Stimulated activated naive CD8-positive, alpha-beta T cell treated with anti-CD3 and anti-CD28 coated beads, Interleukin-15, amount 100 ng/mL, for 72 hours (primary cell): Measurements from ENCODE around the gene FAM209A.
A peak's percentile ranks its signal among the peaks of the same experiment; 100 is the strongest.
"Not testable (repeated sequence)": the region's sequence is repeated elsewhere in the genome, so short reads cannot be mapped to it uniquely, and the experiment has no call there.

Experiments
- ATAC-seq: fragments of 150-1000 bp; cut with Tn5 transposase; 2 replicates; pipeline ENCODE4 v1.10.0; 2021; ENCODE audit warnings: mild to moderate bottlenecking, moderate library complexity
- DNase-seq, 2 donors: peaks; one replicate each; pipeline ENCODE4 v3.0.0; 2021 to 2022
- H3K27ac Mint-ChIP-seq, 2 donors: one replicate each; pipeline ENCODE4 v1.8.0; 2022; ENCODE audit warnings: mild to moderate bottlenecking in 2 of 2, mixed read lengths in 2 of 2, moderate library complexity in 2 of 2
- H3K27me3 Mint-ChIP-seq: one replicate; pipeline ENCODE4 v1.8.0; 2022; ENCODE audit warnings: mixed read lengths
- H3K4me1 Mint-ChIP-seq: one replicate; pipeline ENCODE4 v1.8.0; 2022; ENCODE audit warnings: mild to moderate bottlenecking, mixed read lengths
- H3K4me3 Mint-ChIP-seq, 2 donors: one replicate each; pipeline ENCODE4 v1.8.0; 2022; ENCODE audit warnings: mild to moderate bottlenecking in 2 of 2, mixed read lengths in 2 of 2, moderate library complexity in 1 of 2
- H3K9me3 Mint-ChIP-seq, 2 donors: one replicate each; pipeline ENCODE4 v1.8.0; 2022; ENCODE audit warnings: mixed read lengths in 2 of 2

The FAM209A gene

DNA sequence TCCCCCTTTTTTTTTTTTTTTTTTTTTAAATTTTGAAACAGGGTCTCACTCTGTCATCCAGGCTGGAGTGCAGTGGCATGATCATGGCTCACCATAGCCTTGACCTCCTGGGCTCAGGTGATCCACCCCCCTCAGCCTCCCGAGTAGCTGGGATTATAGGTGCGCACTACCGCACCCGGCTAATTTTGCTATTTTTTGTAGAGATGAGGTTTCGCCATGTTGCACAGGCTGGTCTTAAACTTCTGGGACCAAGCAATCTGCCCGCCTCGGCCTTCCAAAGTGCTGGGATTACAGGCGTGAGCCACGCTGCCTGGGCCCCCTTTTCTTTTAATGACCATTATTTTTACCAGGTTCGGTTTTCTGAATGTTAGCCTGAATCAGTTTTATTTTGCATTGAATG is 5.0 kb upstream of the FAM209A start:
- Mint-ChIP-seq H3K4me1 (no peaks in the 10 kb centered on the region), H3K27ac (no peak overlapping the region), H3K27me3 (no peaks in the 10 kb centered on the region), H3K9me3 (peaks cover 5 to 22% of the 10 kb centered on the region in 2 donors), H3K4me3 (no peak overlapping the region)
- no peak for DNase-seq
- ATAC-seq: no peak

DNA sequence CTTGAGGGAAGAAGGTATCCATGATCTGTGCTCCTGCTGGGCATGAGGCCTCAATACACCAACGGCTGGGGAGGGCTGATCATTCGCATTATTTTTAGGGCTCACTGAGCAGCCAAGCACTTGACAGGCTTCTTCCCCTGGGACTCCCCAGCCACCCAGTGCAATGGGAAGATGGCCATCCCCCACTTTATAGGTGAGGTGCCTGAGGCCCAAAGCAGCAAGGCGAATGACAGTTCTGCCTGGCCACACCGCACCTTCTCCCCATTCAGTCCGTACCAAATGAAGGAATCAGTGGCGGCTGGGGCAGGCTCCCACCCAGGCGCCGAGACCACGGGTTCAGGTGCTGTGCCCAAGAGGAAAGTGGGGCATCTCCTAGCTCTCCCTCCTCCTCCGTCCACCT is 4.4 kb upstream of the FAM209A start:
- Mint-ChIP-seq H3K4me3 (no peak overlapping the region), H3K27me3 (no peaks in the 10 kb centered on the region), H3K27ac (no peak overlapping the region), H3K9me3 (peaks cover 5 to 22% of the 10 kb centered on the region in 2 donors), H3K4me1 (no peaks in the 10 kb centered on the region)
- ATAC-seq: no peak
- no peak for DNase-seq

DNA sequence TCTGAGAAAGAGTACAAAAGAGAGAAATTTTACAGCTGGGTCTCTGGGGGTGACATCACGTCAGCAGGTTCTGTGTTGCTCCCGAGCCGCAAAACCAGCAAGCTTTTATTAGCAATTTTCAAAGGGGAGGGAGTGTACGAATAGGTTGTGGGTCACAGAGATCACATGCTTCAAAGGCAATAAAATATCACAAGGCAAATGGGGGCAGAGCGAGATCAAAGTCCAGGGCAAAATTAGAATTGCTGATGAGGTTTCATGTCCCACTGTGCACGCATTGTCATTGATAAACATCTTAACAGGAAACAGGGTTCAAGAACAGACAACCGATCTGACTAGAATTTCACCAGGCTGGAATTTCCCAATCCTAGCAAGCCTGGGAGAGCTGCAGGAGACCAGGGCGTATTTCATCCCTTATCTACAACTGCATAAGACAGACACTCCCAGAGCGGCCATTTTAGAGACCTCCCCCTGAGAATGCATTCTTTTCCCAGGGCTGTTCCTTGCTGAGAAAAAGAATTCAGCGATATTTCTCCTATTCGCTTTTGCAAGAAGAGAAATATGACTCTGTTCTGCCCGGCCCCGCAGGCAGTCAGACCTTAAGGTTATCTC is 3.7 kb upstream of the FAM209A start:
- not testable (repeated sequence) for ATAC-seq, H3K4me3 Mint-ChIP-seq, H3K4me1 Mint-ChIP-seq, DNase-seq, H3K27ac Mint-ChIP-seq, H3K27me3 Mint-ChIP-seq
- H3K9me3 Mint-ChIP-seq: peaks cover 5 to 22% of the 10 kb centered on the region in 2 donors

DNA sequence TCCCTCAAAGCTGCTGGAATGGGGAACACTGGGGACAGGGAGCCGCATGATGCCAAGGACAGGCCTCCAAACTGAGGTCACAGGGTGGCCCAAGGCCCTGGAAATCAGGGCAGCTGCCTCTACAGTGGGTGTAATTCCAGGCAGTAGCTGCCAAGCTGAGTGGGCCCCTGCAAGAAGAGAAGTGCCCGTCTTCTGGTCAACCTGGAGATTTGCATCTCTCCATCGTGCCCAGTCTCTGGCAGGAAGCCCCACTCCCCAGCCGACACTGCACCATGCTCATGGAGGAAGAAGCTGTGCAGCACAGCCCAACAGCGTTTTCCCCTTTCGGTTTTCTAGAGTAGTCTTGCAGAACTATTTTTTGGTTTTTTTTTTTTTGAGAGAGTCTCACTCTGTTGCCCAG is 2.2 kb upstream of the FAM209A start:
- ATAC-seq: no peak
- no peaks in the 10 kb centered on the region for H3K4me1 Mint-ChIP-seq
- no peak for DNase-seq
- no peak overlapping the region for H3K27ac Mint-ChIP-seq
- H3K27me3 Mint-ChIP-seq: no peaks in the 10 kb centered on the region
- peaks cover 5 to 22% of the 10 kb centered on the region in 2 donors for H3K9me3 Mint-ChIP-seq
- H3K4me3 Mint-ChIP-seq: no peak overlapping the region

DNA sequence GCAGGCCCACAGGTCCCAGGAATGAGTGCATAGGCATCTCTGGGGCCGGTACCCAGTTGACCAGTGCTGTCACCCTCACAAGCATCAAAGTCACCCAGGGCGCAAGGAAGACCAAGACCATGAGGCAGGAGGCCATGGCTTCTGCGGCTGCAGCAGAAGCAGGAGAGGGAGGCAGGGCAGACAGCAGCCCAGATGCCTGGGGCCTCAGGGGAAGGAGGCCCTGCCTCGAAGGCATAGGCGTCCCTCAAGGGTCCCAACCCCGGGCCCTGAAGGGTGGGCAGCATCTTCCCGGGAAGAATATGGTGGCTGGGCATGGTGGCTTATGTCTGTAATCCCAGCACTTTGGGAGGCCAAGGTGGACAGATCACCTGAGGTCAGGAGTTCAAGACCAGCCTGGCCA is 3.0 kb downstream of the FAM209A start:
- ATAC-seq: no peak
- H3K27ac Mint-ChIP-seq: no peak overlapping the region
- H3K4me1 Mint-ChIP-seq: no peaks in the 10 kb centered on the region
- H3K9me3 Mint-ChIP-seq: no peaks in the 10 kb centered on the region
- no peaks in the 10 kb centered on the region for H3K27me3 Mint-ChIP-seq
- no peak for DNase-seq
- H3K4me3 Mint-ChIP-seq: no peak overlapping the region

DNA sequence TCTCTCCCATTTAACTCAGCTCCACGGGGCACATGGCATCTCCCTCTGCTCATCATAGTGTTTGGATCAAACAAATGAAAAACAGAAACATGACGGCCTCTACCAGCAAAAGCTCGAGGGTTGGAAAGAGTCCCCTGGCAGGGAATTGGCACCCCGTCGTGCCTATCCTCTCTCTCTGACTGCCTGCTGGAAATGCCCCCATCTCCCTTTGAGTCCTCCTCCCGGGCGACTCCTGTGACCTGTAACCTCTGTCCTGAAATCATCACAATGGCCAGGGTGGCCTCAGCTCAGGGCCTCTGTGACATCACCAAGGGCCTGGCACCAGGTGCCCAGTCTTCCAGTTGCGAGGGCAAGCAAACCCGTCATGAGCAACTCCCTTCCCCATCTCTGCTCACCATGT is 8.4 kb downstream of the FAM209A start, which contains the start of gene FAM209B:
Gene FAM209B (plus strand): TSS at position 301 of the 400 bp plus-strand sequence. CDS start 96 bp downstream, at position 397.
- H3K9me3 Mint-ChIP-seq, H3K4me3 Mint-ChIP-seq, H3K4me1 Mint-ChIP-seq, H3K27me3 Mint-ChIP-seq, DNase-seq, ATAC-seq: not testable (repeated sequence)
- peak within 1 kb of the TSS in 1 of 2 donors; percentile 54 for H3K27ac Mint-ChIP-seq

DNA sequence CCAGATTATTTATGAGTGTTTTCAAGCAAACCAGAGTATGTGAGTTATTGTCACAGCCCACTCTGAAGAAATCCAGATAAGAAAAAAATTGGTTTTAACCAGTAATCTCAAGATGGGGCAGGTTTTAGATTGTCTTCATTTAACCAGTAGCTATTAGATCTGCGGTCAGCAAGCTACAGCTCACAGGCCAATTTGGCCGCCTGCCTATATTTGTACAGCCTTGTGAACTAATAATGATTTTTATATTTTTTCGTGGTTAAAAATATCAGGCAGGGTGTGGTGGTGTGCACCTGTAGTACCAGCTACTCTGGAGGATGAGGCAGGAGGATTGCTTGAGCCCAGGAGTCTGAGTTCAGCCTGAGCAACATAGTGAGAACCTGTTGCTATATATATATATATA is 13.5 kb downstream of the FAM209A start:
- ATAC-seq (no peak), DNase-seq (no peak)
- H3K4me3 Mint-ChIP-seq: no peak overlapping the region
- H3K9me3 Mint-ChIP-seq: no peaks in the 10 kb centered on the region
- H3K27me3 Mint-ChIP-seq: no peaks in the 10 kb centered on the region
- H3K27ac Mint-ChIP-seq: no peak overlapping the region
- H3K4me1 Mint-ChIP-seq: no peaks in the 10 kb centered on the region

DNA sequence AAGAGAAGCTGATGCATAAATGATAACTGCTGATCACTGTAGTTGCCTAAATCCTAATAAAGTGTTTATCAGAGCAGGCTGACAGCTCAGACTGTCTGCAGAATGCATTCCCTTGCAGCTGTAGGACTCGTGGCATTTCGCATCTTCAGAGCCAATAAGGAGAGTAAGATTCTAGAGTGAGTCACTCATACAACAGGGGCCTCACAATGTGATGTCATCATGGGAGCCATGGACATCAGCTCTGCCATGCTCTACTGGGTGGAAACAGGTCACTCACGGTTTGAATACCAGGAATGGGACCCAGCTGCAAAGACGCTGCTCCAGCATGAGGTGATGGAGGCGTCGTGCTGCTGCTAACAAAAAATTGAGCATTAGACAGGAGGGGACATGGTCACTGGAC is 15.9 kb downstream of the FAM209A start:
- ATAC-seq (no peak), DNase-seq (no peak)
- H3K4me3 Mint-ChIP-seq: no peak overlapping the region
- no peaks in the 10 kb centered on the region for H3K27me3 Mint-ChIP-seq
- H3K4me1 Mint-ChIP-seq: no peaks in the 10 kb centered on the region
- H3K27ac Mint-ChIP-seq: no peak overlapping the region
- no peaks in the 10 kb centered on the region for H3K9me3 Mint-ChIP-seq

DNA sequence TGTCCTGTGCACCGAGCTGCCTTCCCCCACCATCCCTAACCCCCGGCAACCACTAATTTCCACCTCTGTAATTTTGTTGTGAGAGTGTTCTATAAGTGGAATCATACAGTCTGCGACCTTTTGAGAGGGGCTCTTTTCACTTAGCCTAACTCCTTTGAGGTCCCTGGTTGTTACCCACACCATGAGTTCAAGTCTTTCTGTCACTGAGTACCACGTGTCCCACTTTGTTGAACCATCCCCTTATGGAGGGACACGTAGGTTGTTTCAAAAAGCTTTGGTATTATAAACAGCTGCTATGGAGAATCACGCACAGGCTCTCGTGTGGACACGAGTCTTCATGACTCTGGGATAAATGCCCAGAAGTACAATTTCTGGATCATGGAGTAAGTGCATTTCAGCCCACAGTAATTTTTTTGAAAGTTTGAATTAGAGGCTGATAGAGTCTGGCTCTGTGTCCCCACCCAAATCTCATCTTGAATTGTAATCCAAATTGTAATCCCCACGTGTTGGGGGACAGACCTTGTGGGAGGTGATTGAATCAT is 18.0 kb downstream of the FAM209A start:
- Mint-ChIP-seq H3K4me1 (no peaks in the 10 kb centered on the region), H3K27ac (no peak overlapping the region), H3K27me3 (no peaks in the 10 kb centered on the region), H3K4me3 (no peak overlapping the region), H3K9me3 (no peaks in the 10 kb centered on the region)
- DNase-seq (no peak), ATAC-seq (no peak)

DNA sequence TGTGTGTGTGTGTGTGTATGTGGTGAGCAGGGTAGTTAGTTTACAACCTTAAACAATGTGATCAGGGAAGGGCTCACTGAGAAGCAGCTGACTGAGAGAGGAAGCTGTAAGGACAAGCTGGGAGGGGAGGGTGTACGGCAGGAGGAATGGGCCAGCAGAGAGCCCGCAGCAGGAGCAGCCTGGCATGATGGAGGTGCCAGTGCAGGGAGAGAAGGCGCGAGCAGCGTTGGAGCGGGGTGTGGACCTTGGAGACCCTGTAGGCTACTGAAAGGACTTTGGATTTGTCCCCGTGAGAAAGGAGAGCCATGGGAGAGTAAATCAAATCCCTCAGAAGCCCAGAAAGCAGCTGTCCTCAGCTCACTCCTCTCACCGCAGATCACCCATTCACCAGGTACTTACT is 27.0 kb downstream of the FAM209A start:
- Mint-ChIP-seq H3K4me1 (peaks cover 8% of the 10 kb centered on the region), H3K27ac (no peak overlapping the region), H3K9me3 (no peaks in the 10 kb centered on the region), H3K27me3 (no peaks in the 10 kb centered on the region), H3K4me3 (no peak overlapping the region)
- DNase-seq: no peak
- ATAC-seq: no peak

DNA sequence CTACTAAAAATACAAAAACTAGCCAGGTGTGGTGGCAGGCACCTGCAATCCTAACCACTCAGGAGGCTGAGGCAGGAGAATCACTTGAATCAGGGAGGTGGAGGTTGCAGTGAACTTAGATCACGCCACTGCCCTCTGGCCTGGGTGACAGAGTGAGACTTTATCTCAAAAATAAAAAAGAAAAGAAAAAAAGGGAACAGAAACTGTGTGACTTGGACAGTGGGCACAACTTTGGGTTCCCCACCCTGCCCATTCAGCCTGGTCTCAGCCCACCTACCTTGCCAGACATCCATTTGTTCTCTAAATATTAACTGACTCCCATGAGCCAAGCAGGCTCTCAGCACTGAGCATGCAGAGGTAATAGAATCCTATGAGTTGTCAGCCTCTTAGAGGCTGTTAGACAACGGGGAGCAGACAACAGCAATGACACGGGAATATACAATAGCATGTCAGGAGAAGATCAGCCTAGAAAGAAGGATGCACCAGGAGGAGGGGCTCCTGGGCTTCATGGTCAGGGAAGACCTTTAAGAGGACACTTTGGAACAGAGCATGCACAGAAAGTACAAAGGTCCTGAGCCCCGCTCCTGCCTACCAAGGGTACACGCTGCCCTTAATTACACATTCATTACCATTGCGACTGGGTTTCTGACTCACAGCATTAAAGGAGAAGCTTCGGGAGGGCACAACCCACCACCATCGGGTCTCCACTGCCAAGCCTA is 28.5 kb downstream of the FAM209A start:
- Mint-ChIP-seq H3K27ac (no peak overlapping the region), H3K4me3 (no peak overlapping the region), H3K4me1 (peaks cover 8% of the 10 kb centered on the region), H3K9me3 (no peaks in the 10 kb centered on the region), H3K27me3 (no peaks in the 10 kb centered on the region)
- no peak for DNase-seq
- ATAC-seq: no peak

DNA sequence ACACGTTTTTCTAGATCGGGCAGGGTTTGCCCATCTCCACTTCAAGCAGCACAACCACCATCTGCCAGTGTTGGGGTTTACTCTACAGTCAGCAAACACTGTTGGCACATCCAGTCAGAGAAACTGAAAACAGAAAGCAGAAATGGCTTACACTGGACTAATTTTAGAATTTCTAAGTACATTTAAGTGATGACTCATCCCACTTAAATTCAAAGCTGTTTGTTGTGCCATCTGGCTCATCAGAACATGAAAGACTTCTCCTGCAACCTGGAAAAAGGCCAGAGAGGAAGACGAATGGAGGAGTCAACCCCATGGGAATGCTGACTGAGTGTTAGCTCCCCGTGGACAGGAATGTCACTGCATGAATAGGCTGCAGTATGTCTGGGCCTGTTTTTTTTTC is 30.3 kb downstream of the FAM209A start:
- no peaks in the 10 kb centered on the region for H3K27me3 Mint-ChIP-seq
- H3K4me3 Mint-ChIP-seq: no peak overlapping the region
- H3K9me3 Mint-ChIP-seq: no peaks in the 10 kb centered on the region
- DNase-seq (peak in 1 of 2 donors; percentile 9), ATAC-seq (peak; percentile 73)
- H3K27ac Mint-ChIP-seq: no peak overlapping the region
- peaks cover 8% of the 10 kb centered on the region for H3K4me1 Mint-ChIP-seq

DNA sequence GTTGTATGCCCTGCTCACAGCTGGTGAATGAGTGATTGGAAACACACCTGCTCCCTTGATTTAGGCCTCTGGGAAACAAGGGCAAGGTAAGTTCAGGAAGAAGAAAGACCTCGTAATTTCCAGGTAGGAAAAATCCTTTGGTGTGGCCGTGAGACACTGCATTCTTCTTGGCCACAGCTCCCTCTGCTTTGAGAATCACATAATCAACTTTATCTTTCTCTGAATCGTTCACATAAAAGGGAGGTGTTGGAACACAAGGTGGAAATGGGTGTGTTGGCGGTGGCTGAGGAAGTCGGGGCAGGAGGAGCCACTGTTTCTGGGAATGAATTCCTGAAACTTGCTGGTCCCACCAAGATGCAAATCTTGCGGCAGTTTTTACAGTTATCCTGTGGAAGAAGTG is 34.4 kb downstream of the FAM209A start:
- H3K9me3 Mint-ChIP-seq: no peaks in the 10 kb centered on the region
- peak overlapping the region in 1 of 2 donors; percentile 54 for H3K27ac Mint-ChIP-seq
- no peak for DNase-seq
- no peak overlapping the region for H3K4me3 Mint-ChIP-seq
- no peaks in the 10 kb centered on the region for H3K27me3 Mint-ChIP-seq
- peaks cover 8% of the 10 kb centered on the region for H3K4me1 Mint-ChIP-seq
- ATAC-seq: no peak

DNA sequence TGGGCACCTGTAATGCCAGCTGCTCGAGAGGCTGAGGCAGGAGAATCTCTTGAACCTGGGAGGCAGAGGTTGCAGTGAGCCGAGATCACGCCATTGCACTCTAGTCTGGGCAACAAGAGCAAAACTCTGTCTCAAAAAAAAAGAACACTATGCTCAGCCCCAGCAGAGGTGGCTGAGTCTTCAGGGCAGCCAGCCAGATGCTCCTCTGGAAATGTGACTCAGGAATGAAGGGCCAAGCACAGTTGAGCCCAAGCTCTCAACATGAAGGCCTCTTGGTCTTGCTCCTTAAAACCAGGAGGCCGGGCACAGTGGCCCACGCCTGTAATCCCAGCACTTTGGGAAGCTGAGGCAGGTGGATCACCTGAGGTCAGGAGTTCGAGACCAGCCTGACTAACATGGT is 40.0 kb downstream of the FAM209A start:
- H3K4me3 Mint-ChIP-seq, H3K9me3 Mint-ChIP-seq, ATAC-seq, H3K4me1 Mint-ChIP-seq, DNase-seq, H3K27me3 Mint-ChIP-seq, H3K27ac Mint-ChIP-seq: not testable (repeated sequence)

DNA sequence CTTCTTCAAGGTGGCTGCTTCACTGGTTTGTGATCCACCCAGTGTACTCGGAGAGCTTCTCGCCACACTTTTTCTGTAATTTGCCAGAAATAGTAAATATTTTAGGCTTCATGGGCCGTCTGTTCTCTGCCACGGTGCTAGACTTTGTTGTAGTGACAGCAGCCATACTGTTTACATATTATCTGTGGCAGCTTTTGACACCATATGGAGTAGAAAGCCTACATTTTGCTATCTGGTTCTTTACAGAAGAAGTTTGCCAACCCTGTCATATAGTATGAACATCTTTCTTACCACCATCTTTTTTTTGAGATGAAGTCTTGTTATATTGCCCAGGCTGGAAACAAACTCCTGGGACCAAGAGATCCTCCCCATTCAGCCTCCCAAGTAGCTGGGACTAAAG is 41.0 kb downstream of the FAM209A start:
- Mint-ChIP-seq H3K27me3 (no peaks in the 10 kb centered on the region), H3K4me1 (no peaks in the 10 kb centered on the region), H3K9me3 (no peaks in the 10 kb centered on the region), H3K27ac (no peak overlapping the region), H3K4me3 (no peak overlapping the region)
- ATAC-seq (no peak), DNase-seq (no peak)

DNA sequence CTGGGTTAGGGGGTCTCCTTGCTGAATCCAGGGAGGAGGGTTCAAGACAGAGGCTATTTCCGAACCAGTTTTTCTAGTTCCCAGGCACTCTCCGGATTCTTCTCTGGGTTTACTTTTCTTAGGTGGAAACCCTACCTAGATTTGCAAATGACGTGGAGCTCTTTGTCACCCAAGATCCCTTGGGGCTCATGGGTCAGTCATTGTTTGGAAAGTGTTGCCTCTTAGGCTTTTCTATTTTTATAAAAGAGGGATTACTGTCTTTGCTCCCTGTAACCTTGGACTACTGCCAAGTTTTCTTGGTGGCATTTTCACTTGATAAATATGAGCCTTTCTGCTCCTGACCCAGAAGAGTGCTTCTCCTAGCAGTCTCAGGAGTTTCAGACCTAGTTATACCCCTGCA is 42.1 kb downstream of the FAM209A start:
- DNase-seq: no peak
- Mint-ChIP-seq H3K9me3 (no peaks in the 10 kb centered on the region), H3K4me3 (no peak overlapping the region), H3K4me1 (no peaks in the 10 kb centered on the region), H3K27me3 (no peaks in the 10 kb centered on the region), H3K27ac (no peak overlapping the region)
- ATAC-seq: no peak
